Cardiac muscle cell (in vitro differentiated cells and primary cell): ENCODE measurements around the gene PRDX5. TPM values are rescaled to one million over a fixed set of nuclear protein-coding genes. Genes with fewer than 3 reads are reported as not detected.
"Not testable (repeated sequence)": the region's sequence is repeated elsewhere in the genome, so short reads cannot be mapped to it uniquely, and the experiment has no call there.

Experiments used
- DNase-seq, 2 donors: peaks; one replicate each; pipeline versions ENCODE4 v3.0.0 to v3.0.0-alpha.2; 2010 to 2017; ENCODE audit warnings: low read depth in 1 of 2, low spot score in 1 of 2
- H3K27ac ChIP-seq: fragments of 200-600 bp; sonication (generic); 2 replicates; pipeline ENCODE4 v1.5.1; 2016
- H3K27me3 ChIP-seq: fragments of 200-600 bp; sonication (generic); 2 replicates; pipeline ENCODE4 v1.6.0; 2016; ENCODE audit warnings: control low read depth
- H3K36me3 ChIP-seq: fragments of 200-600 bp; sonication (generic); 2 replicates; pipeline ENCODE4 v1.5.1; 2016; ENCODE audit warnings: control low read depth
- H3K4me1 ChIP-seq: fragments of 200-600 bp; sonication (generic); 2 replicates; pipeline ENCODE4 v1.8.1; 2017; ENCODE audit warnings: low read depth, mild to moderate bottlenecking, mixed run types
- H3K4me3 ChIP-seq: fragments of 200-600 bp; sonication (generic); 2 replicates; pipeline ENCODE4 v1.5.1; 2016; ENCODE audit warnings: mild to moderate bottlenecking
- H3K9me3 ChIP-seq: fragments of 200-600 bp; sonication (generic); 2 replicates; pipeline ENCODE4 v1.5.1; 2017; ENCODE audit warnings: low read depth, mild to moderate bottlenecking, control low read depth
- CTCF ChIP-seq: IDR thresholded peaks from 2 replicates; pipeline ENCODE4 v1.5.1; 2012; ENCODE audit warnings: low read depth, mild to moderate bottlenecking, low read length
- polyA plus RNA-seq: library from polyadenylated mRNA; unstranded; fragments of >200 nt; fragmentation: Nextera tagmentation; extraction: Ambion mirVana; gene quantifications from 2 replicates; pipeline ENCODE4 v1.2.1, GENCODE V29; 2016
- total RNA-seq: library from RNA; depleted of rRNA; stranded (reverse); fragments of >200 nt; gene quantifications from 2 replicates; pipeline ENCODE4 v1.2.3, GENCODE V29; 2016

Gene PRDX5
- total and polyA plus RNA-seq, 2 experiments from 2014 or later, result 500 to 784 TPM

- H3K27me3 ChIP-seq, result peaks cover 25% of the 10 kb centered on the region
- H3K36me3 ChIP-seq, result no peaks in the 10 kb centered on the region
- H3K4me3 ChIP-seq, result peak overlapping the region; percentile 46
- peak overlapping the region; percentile 94 for H3K27ac ChIP-seq
- peaks cover 11% of the 10 kb centered on the region for H3K4me1 ChIP-seq
- TF ChIP-seq CTCF, result peak; percentile 91
- DNase-seq, result peak; percentile 93 to 95
- H3K9me3 ChIP-seq, result no peaks in the 10 kb centered on the region
Measured at GRCh38 chr11:64304316-64305072, 13.4 kb upstream of the PRDX5 start.

GRCh38 chr11:64305075-64305690 is 12.7 kb upstream of the PRDX5 start, which contains the start of gene ESRRA:
TSS of gene ESRRA (plus strand) at chr11:64305524. CDS start at chr11:64307180, 1,656 bp downstream.
- peak; percentile 99 to 100 for DNase-seq
- H3K36me3 ChIP-seq, result no peaks in the 10 kb centered on the region
- peaks cover 11% of the 10 kb centered on the region for H3K4me1 ChIP-seq
- TF ChIP-seq CTCF, result no peak
- peak within 1 kb of the TSS; percentile 94 for H3K27ac ChIP-seq
- H3K9me3 ChIP-seq, result no peaks in the 10 kb centered on the region
- H3K27me3 ChIP-seq, result peaks cover 18% of the 10 kb centered on the region
- peak within 1 kb of the TSS; percentile 71 for H3K4me3 ChIP-seq

GRCh38 chr11:64305691-64306562 is 12.0 kb upstream of the PRDX5 start:
- H3K27me3 ChIP-seq, result peaks cover 11% of the 10 kb centered on the region
- H3K36me3 ChIP-seq, result no peaks in the 10 kb centered on the region
- peak; percentile 27 for TF ChIP-seq CTCF
- DNase-seq, result peak; percentile 42 to 64
- peak overlapping the region; percentile 71 for H3K4me3 ChIP-seq
- H3K27ac ChIP-seq, result peak overlapping the region; percentile 88
- H3K9me3 ChIP-seq, result no peaks in the 10 kb centered on the region
- peaks cover 11% of the 10 kb centered on the region for H3K4me1 ChIP-seq

GRCh38 chr11:64306563-64306875 is 11.4 kb upstream of the PRDX5 start:
- peak overlapping the region; percentile 88 for H3K27ac ChIP-seq
- no peaks in the 10 kb centered on the region for H3K9me3 ChIP-seq
- H3K27me3 ChIP-seq, result peaks cover 5% of the 10 kb centered on the region
- DNase-seq, result no peak
- H3K4me3 ChIP-seq, result peak overlapping the region; percentile 71
- H3K4me1 ChIP-seq, result peaks cover 11% of the 10 kb centered on the region
- H3K36me3 ChIP-seq, result no peaks in the 10 kb centered on the region
- no peak for TF ChIP-seq CTCF

- peak overlapping the region; percentile 88 for H3K27ac ChIP-seq
- no peak for TF ChIP-seq CTCF
- H3K4me1 ChIP-seq, result peaks cover 11% of the 10 kb centered on the region
- no peaks in the 10 kb centered on the region for H3K36me3 ChIP-seq
- no peaks in the 10 kb centered on the region for H3K27me3 ChIP-seq
- peak overlapping the region; percentile 71 for H3K4me3 ChIP-seq
- peak in 1 of 2 donors; percentile 46 for DNase-seq
- no peaks in the 10 kb centered on the region for H3K9me3 ChIP-seq
Measured at GRCh38 chr11:64306876-64307622, 10.9 kb upstream of the PRDX5 start.

- not testable (repeated sequence) for H3K4me3 ChIP-seq, H3K27me3 ChIP-seq, H3K27ac ChIP-seq, H3K36me3 ChIP-seq, DNase-seq, H3K9me3 ChIP-seq
- peaks cover 11% of the 10 kb centered on the region for H3K4me1 ChIP-seq
Measured at GRCh38 chr11:64307795-64308194, 10.1 kb upstream of the PRDX5 start.
